GM18867 (cell line): ENCODE results near the gene IARS2.
"Not testable (repeated sequence)": the region's sequence is repeated elsewhere in the genome, so short reads cannot be mapped to it uniquely, and the experiment has no call there.

Experiments
- ATAC-seq: cut with Tn5 transposase; IDR thresholded peaks from one replicate; pipeline ENCODE4 v1.9.1; 2021; ENCODE audit warnings: mild to moderate bottlenecking, moderate library complexity; ENCODE audit not compliant: unreplicated experiment

IARS2 gene

DNA sequence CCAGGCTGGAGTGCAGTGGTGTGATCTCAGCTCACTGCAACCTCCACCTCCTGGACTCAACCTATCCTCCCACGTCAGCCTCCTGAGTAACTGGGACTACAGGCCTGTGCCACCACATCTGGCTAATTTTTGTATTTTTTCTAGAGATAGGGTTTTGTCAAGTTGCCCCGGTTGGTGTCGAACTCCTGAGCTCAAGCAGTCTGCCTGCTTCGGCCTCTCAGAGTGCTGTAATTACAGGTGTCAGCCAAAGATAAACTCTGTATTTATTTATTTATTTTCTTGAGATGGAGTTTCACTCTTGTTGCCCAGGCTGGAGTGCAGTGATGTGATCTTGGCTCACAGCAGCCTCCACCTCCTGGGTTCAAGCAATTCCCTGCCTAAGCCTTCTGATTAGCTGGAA lies 18.7 kb downstream of the IARS2 start:
- not testable (repeated sequence) for ATAC-seq

DNA sequence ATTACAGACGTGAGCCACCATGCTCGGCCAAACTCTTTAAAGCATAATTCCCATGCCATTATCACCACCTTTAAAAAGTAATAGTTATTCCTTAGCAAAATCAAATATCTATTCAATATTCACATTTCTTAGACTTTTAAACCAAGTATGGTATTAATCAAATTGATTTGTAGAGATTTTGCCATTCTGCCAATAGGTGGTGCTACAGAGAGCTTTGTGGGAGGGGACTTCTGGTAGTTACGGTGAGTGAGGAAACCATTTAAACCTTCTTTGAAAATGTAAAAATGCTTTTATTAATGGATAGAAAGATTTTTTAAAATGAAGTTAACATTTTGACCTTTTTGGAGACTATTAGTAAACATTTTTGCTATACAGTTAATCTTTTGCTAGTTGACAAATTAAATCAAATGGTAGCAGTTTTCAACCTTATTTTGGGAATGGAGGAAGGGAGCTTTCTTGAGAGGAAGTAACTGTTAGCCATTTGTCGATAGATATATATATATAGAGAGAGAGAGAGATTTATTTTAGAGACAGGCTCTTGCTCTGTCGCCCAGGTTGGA lies 19.3 kb downstream of the IARS2 start:
- peak; percentile 71 for ATAC-seq

DNA sequence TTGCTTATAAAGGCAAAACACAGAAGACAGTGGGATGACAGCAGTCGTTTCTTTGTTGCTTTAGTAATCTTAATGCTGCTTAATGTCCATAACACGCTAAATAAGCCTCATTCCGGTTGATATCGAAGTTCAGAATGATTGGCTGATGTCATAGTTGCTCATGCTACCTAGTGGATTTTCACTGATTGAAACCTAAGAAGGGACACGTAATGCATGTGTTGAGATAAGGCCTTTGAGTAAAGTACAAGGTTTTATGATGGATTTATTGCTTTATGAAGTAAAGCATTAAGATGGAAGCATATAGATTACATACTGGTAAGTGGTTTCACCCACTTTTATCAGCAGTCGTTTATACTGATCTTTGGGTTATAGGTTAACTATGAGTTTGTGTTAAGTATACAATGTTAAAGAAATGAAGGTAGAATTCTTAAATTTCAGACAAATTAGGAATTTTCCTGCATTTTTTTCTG lies 25.1 kb downstream of the IARS2 start:
- no peak for ATAC-seq

DNA sequence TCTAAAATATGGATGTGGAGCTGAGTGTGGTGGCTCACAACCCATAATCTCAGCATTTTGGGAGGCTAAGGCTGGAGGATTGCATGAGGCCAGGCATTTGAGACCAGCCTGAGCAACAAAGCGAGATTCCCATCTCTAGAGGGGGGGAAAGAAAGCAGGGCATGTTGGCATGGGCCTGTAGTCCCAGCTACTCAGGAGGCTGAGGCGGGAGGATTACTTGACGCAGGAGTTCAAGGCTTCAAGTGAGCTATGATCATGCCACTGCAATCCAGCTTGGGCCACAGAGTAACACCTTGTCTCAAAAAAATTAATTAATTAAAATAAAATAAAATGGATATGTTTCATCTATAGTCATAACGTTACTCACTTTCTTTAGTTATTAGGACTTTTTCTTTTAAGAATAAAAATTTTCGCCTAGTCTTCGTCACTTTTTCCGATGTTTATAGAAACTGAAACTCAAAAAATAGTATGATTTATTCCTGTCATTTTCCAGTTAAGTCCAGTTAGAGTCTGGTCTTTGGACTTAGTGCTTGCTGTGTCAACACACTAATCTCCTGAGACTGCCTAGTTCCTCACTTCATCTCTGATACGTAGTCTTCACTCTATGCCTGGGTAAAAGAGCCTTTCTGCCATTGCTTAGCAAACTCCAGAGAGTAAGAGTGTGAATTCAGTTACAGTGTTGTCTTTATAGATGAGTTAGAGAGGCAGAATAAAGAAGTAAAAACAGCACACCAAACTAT lies 28.0 kb downstream of the IARS2 start:
- ATAC-seq: no peak

DNA sequence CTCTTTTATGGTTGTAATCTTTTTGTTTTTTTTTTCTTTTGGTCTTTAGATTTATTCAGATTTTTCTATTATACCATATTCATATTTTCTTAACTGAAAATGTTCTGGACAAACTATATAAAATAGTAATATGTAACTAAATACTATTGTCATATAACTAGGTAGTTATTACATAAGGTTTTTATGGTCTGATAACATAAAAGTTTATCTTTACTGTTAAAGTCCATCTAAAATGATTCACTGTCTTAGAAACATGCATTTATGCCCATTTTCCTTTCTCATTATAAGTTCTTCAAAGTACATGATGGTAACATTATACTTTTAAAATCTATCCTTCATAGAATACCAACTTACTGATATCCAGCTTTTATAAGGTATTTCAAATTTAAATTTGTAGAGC lies 29.1 kb downstream of the IARS2 start:
- no peak for ATAC-seq

DNA sequence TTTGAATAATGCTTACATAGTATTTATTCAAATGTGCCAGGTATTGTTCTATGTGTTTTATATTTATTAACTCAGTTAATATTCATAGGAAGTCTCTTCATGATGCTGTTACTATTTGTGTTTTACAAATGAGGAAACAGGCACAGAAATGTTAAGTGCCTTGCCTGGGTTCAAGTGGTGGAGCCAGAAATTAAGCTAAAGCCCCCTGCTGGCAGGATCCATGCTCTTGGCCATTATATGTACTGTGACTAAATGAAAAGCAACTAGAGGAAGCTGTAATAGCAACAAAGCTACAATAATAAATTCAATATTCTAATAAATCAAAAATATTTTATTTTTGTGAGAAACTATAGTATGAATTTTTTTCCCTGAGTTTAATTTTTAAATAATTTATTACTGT lies 30.0 kb downstream of the IARS2 start:
- ATAC-seq: peak; percentile 40

DNA sequence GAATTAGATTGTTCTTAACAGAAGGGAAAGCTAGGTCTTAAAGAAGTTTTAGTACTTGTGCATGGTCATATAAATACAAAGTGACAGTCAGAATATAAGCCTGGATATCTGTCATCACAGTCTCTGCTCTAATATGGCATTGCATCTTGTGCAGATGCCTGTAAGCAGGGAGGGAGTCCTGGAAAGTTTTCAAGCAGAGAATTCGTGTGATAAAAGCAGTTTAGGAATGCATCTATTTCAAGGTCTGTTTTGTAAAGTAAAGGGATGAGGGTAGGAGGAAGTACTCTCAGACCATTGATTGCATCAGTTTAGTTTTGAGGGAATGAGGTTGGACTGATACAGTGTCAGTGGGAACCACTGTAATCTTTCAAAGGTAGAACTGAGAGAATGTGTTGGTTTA lies 30.6 kb downstream of the IARS2 start:
- no peak for ATAC-seq

DNA sequence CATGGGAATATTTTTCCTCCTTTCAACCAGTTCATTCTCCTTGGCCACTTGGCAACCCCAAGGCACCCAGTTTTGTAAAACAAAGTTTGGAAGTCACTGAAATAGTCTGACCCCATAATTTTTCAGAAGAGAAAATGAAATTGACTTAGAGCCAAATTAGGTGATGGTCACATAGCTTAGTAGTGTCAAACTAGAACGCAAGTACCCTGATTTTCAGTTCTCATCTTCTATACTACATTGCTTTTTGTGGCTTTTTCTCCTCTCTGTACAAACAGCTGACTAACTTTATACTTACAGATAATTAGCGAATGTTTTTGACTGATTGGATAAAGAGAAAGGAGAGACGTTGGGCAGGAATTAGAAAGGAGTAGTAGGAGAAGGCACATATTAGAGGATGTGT lies 33.1 kb downstream of the IARS2 start:
- ATAC-seq: no peak

DNA sequence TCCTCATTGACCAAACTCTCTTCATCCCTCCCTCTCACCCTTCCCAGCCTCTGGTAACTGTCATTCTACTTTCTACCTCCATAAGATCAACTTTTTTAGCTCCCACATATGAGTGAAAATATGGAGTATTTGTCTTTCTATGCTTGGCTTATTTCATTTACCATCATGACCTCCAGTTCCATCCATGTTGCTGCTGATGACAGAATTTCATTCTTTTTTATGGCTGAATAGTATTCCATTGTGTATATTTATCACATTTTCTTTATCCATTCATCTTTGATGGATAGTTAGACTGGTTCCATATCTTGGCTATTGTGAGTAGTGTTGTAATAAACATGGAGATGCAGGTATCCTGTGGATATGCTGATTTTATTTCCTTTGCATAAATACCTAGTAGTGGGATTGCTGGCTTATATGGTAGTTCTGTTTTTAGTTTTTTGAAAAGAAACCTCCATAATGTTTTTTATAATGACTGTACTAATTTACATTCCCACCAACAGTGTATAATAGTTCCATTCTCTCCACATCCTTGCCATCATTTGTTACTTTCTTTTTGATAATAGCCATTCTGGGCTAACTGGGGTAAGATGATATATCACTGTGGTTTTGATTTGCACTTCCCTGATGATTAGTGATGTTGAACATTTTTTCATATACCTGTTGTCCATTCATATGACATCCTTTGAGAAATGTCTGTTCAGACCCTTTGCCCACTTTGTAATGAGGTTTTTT lies 35.7 kb downstream of the IARS2 start:
- ATAC-seq: no peak

DNA sequence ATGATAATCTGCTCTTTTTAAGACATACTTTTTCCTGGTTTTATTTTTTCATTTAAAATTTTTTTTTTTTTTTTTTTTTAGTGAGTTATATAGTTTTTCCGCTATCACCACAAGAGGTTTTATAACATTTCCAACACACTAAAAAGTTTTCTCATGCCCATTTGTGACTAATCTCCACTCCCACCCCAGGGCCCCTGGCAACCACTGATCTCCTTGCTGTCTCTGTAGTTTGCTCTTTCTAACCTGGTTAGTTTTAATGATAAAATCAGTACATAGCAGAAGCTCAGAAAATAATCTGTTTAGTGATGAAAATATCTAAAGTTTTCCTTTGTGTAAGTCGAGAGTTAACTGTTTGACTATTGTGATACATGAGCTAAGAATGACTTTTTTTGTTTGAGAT lies 41.8 kb downstream of the IARS2 start:
- ATAC-seq: no peak

DNA sequence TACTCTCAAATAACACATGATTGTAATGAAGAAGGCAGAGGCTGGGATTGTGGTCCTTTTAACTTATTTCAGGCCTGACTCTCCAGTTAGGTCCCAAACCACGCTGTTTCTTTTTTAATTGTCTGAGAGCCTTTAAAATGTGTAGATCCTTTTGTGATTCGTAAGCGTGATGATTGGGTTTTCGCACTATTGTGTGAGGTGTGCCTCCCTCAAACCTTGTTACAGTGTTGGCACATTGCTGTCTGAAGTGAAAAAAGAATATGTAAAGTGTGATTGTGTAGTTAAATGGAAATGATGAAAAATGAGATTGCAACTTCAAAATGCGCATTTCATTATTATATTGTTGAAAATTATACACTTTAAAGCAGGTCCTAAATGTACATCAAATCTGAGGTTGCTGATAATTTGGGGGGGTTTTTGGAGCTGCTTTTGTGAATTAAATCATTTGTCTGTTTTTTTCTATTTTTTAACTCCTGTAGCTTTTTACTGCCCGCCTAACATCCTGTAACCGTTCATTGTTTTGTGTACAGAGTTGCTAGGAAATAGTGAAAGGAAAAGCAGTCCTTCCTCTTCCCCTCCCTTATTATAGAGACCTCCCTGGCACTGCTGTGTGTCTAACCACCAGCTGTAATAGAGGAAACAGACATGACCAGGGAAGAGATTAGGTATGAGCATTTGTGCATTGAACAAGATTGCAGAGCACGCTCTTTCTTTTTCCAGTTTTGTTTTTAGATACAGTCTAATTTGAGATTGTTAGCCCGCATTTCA lies 43.3 kb downstream of the IARS2 start:
- no peak for ATAC-seq

DNA sequence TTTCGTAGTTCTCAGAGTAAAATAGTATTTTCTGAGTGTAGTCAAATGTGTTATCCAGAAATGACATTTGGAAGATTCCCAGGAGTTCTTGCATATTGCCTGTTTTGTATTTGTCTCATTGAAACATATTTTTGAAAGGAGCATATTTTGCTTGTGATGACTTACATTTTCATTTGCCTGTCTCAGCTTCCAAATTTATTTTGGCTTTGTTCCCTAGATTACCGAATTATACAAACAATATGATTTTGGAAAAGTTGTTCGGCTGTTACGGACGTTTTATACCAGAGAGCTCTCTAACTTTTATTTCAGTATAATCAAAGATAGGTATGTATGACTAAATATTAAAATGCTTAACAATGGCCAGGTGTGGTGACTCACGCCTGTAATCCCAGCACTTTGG lies 46.0 kb downstream of the IARS2 start:
- no peak for ATAC-seq

DNA sequence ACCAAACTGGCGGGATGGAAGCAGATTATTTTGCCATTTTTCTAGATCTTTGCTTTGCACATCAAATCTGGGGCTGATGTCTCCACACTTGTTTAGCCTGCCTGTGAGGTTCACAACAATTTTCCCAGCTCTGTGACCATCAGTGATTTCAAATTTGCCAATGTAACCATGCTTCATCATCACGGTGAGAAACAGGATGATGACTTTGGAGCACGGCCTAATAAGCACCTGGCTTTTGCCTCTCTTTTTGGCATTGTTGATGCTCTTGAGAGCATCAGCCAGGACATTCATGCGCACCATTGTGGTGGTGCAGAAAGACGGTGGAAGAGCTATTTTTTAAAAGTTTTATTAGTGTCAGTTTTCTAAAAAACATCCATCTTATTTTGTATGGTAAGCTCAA lies 50.1 kb downstream of the IARS2 start:
- no peak for ATAC-seq

DNA sequence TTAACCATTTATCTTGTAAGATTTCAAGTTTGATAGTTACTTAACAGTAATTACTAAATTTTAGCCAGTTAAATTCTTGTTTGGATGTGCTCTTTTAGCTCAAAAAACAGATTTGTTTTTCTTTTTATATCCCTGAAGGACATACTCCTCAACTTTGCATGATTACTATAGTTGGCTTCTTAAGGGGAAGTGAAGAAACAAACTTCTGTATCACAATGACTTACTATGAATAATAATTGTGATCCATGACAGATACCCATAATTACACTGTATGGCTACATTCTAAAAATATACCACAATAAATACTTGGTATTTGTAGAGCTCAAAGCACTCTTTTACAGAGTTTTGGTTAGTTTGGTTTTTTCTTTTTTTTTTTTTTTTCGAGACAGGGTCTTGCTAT lies 55.8 kb downstream of the IARS2 start:
- no peak for ATAC-seq

DNA sequence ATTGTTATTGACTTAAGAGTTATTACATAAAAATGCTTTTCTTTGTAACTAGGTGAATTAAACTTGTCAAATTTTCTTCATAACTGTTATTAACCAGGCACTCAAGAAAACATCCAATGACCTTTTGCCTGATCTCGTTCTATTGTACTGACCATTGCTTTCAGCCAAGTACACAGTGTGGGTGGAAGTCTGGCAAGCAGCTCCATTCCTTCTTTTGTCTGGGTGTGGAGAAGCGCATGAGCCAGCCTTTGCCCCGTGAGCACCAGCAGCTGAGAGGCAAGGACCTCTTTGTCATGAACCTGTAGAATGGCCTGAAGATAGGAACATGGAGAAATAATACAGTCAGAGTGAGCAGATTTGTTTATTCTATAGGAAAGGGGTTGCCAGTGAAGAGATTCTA lies 57.5 kb downstream of the IARS2 start:
- no peak for ATAC-seq

DNA sequence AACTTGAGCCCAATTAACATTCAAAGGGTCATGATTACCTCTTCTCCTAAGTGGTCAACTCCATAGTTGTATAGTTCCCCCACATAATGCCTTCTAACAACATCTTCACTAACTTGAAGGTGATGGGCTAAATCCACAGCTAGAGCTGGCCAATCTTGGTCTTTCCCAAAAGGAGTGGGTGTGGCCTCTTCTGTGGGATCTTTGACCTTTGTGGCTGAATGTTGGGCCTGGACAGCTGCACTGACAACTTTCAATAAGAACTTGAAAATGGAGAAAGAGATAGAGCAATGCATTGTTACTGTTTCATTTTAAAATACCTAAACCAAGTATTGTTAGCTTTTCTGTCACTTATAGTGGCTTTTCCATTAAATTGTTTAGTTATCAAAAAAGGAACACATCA lies 59.2 kb downstream of the IARS2 start:
- ATAC-seq: no peak

DNA sequence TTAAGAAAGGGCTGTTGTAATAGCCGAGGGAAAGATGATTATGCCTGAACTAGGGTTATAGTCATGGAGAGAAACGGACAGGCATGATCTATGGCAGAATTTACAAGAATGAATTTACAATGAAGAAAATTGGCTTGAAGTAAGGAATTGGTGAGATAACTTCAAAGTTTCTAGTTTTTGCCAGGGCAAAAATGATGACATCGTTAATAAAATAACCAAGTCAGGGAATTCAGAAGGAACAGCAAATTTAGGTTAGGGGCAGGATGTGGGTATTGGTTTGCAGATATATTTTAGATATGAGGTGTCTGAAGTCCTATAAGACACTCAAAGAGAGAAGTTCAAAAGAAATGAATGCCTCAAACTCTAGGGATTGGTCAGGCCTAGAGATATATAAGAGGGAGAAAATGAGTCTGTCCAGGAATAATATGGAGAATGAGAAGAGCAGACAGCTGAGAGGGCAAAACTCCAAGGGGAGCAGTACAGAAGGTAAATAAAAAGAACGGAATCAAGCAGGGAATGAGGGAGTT lies 62.8 kb downstream of the IARS2 start:
- no peak for ATAC-seq

DNA sequence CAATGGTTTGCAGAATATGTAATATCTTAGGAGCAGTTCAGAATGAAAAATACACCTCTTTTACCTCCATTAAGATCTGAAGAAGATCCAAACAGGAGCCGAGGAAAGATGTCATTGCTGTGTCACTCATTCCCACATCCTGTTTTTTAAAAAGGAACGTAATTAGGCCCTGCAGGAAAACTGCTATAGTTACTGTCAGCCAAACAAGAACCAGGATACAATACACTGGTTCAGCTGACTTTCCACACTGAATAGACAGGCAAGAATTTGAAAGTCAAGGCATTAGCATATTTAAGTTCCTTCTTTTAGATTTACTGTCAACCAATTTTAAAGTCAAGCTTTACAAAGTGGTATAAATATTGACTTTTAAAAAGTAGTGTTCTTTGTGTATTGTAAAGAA lies 63.8 kb downstream of the IARS2 start:
- no peak for ATAC-seq

DNA sequence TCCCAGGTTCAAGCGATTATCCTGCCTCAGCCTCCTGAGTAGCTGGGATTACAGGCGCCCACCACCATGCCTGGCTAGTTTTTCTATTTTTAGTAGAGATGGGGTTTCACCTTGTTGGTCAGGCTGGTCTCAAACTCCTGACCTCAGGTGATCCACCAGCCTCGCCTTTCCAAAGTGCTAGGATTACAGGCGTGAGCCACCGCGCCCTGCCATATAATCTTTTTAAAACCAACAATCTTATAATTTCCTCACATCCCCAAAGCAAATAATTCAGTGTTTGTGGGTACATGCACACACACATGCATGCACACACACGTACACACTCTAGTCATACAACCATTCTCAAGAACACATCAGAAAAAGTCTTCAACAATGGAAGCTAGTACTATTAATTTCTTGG lies 64.6 kb downstream of the IARS2 start:
- not testable (repeated sequence) for ATAC-seq

DNA sequence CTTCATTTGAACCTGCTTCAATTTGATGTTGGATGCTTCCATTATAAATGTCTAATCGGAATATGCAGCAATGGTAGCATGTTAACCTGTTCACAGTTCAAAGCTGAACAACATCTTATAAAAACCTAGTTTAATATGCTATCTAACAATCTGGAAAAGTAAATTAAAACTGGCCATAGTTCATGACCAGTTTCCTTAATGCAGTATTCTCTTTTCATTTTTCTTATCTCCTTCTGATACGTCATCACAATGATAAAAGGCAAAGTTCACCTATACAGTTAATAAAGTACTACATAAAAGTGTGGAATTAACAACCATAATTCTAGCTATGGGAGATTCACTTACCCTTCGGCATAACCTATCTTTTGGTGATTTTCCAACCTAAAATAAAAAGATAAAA lies 65.1 kb downstream of the IARS2 start:
- ATAC-seq: no peak

DNA sequence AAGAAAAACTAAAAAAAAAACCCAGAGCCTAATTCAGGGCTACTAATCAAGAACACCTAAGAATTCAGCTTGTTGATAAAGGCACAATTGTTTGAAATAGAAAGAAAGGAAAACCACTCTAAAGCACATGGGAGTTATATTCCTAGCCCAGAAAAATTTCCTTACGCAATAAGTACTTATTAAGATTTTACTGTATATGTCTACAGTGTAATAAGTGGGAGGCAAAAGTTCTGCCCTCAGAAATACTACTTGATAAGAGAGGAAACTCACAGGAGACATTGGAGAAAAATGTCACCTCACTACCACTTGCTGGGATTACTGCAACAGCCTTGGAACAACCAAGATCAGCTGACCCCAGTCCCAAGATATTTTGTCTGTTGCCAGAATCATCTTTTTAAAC lies 66.1 kb downstream of the IARS2 start:
- no peak for ATAC-seq
